Measurements from ENCODE around the gene DMRT3.

Gene DMRT3

DNA sequence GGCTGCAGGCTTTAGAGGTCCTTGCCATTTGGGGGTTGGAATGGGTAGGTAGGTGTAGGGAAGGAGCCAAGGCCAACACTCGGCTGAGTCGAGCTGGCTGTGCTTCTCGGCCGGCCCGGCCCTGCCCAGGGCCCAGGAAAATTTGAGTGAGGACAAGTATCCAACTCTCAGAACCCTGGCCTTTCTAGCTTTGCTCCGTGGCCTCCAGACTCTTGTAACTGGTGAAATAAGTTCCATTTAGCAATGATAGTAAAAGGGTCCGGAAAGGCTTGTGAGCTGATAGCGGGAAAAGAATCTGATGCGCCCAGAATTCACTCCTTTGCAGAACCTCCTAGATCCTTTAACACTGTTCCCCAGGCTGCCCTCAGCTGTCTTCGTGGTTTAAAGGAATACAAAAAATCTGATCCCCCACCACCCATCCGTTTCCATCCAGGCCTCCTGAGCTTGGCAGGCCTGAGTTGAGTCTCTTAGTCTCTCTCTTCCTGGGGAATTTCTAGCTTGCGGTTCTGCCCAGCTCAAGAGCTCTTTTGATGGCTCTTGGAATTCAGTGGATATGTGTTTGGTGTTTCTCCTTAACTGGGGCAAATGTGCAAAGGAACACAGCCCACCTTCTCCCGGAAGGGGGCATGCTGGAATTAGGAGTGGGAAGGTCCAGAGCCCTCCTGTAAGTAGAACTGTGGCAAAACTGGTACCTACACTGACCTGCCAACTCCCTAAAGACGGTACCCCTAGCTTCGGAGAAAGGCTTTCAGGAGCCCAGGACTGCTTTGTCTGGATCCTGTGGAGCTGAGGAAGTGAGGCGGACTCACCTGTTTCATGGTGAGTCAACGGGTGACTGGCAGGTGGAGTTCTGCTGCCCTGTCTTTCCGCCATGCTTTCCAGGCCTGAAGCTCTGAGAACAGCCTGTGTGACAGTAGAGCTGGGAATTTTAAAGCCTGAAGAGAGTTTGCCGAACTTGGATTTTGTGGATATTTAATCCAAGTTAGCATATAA lies 1.7 kb downstream of the DMRT3 start:
- TF ChIP-seq, protein P1, sequence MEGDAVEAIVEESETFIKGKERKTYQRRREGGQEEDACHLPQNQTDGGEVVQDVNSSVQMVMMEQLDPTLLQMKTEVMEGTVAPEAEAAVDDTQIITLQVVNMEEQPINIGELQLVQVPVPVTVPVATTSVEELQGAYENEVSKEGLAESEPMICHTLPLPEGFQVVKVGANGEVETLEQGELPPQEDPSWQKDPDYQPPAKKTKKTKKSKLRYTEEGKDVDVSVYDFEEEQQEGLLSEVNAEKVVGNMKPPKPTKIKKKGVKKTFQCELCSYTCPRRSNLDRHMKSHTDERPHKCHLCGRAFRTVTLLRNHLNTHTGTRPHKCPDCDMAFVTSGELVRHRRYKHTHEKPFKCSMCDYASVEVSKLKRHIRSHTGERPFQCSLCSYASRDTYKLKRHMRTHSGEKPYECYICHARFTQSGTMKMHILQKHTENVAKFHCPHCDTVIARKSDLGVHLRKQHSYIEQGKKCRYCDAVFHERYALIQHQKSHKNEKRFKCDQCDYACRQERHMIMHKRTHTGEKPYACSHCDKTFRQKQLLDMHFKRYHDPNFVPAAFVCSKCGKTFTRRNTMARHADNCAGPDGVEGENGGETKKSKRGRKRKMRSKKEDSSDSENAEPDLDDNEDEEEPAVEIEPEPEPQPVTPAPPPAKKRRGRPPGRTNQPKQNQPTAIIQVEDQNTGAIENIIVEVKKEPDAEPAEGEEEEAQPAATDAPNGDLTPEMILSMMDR (IDR thresholded peaks at IDR 0.05; ENCODE audit: low read depth, low read length) = no peak
- Histone ChIP-seq H3K36me3 (no peaks in the 10 kb centered on the region), H3K4me3 (ENCODE audit: low read depth, low read length) (no peak overlapping the region), H3K4me1 (no peaks in the 10 kb centered on the region), H3K9me3 (no peaks in the 10 kb centered on the region), H3K27me3 (peaks cover 83% of the 10 kb centered on the region)
- DNase-seq = no peak

DNA sequence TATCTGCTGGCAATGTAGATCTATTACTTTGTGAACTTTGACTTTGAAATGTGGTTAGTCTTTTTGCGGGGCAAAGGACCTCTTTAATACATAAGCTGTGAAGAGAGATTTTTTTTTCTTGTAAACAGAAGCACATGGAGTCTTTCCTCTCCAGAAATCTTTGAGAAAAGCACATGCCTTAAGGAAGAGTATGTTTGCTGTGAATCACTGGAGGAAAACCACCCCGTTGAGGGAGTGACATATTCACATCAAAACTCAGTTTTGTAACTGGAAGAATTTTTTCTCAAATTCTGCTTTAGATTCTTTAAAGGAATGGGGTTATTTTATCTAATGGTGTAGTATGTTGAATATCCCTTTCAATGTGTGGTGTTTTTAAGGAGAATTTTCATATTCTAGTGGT lies 3.5 kb downstream of the DMRT3 start:
- Histone ChIP-seq H3K27me3 (peaks cover 75% of the 10 kb centered on the region), H3K4me1 (no peaks in the 10 kb centered on the region), H3K4me3 (ENCODE audit: low read depth, low read length) (no peak overlapping the region), H3K9me3 (no peaks in the 10 kb centered on the region), H3K36me3 (no peaks in the 10 kb centered on the region)
- DNase-seq = no peak
- TF ChIP-seq, protein P1 (IDR thresholded peaks at IDR 0.05; ENCODE audit: low read depth, low read length) = no peak

DNA sequence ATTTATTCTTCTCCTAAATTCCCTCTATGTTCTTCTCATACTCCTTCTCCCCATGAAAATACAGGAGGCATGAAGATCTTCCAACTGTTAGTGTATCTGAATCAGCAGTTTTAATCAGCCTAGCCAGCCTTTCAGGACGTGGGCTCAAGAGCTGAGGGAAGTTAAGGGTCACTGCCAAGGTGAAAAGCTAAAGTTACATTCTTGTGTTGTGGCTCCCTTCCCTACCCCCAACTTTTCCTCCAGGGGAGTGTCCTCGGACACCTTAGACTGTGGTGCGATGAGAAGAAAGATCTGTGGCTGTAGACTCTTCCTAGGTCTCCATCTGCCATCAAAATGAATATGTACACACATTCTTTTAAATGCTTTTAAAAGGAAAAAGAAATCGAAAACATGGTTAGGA lies 4.2 kb downstream of the DMRT3 start:
- no peak overlapping the region for H3K4me3 ChIP-seq (ENCODE audit: low read depth, low read length)
- TF ChIP-seq, protein P1 (IDR thresholded peaks at IDR 0.05; ENCODE audit: low read depth, low read length) = no peak

DNA sequence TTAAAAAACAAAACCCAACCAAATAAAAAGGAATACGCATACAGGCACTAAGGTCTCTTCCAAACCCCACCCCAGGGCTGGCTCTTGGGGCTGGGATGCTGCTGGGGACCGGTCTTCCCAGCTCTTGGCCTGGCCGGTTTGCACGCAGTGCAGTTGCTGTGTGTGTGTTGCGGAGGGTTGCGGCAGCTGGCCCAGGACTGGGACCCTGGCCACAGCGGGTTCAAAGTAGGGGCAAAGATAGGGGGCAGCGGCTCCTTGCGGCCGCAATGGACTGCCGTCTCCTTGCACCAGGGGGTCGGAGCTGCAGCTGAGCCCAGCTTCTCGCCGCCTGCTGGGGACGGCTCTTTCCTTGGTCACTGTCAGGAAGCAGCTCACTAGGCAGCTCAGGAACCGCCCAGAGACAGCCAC lies 5.0 kb downstream of the DMRT3 start:
- Histone ChIP-seq H3K4me3 (ENCODE audit: low read depth, low read length) (no peak overlapping the region), H3K9me3 (no peaks in the 10 kb centered on the region), H3K27me3 (peaks cover 61% of the 10 kb centered on the region), H3K36me3 (no peaks in the 10 kb centered on the region), H3K4me1 (no peaks in the 10 kb centered on the region)
- no peak for DNase-seq
- TF ChIP-seq, protein P1 (IDR thresholded peaks at IDR 0.05; ENCODE audit: low read depth, low read length) = no peak

More for the DNA sequence above, 4.2 kb downstream of the DMRT3 start:
- no peaks in the 10 kb centered on the region for H3K9me3 ChIP-seq
- peaks cover 68% of the 10 kb centered on the region for H3K27me3 ChIP-seq
- no peaks in the 10 kb centered on the region for H3K4me1 ChIP-seq
- DNase-seq = no peak
- H3K36me3 ChIP-seq = no peaks in the 10 kb centered on the region

DNA sequence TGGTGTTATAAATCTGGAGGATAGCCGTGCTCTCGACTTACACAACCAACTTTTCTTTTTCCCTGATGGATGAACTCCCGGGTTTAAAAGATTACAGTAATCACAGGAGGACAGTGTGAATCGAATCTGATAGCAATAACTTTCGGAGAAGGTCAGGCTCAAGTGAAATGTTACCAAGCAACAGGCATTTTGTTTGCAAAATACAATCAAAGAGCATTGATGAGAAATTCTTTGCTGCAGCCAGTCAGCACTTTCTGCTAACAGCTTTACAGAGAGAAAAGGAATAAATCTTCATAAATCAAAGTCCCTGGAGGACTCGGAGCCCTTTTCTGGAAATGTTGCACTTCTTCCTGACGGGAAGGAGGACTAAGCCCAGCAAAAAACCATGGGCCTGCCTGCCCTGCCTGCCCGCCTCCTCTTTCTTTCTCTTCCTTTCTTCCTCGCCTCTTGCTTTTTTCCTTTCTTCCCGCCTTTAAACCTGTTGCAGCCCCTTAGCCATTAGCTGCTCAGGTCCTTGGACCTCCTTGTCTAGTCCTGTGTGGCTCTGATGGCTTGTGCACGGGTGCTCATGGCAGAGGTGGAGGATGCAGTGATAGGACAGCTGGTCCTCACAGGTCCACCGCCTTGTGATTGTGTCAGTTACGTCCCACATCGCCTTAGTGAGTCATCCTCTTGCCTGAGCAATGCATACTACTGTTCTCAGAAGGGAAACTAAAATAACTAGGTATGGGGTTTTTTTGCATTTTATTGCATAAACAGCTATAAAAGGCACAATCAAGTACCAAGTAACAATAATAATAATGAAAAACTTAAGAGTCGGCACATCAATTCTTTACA lies 6.2 kb downstream of the DMRT3 start:
- Histone ChIP-seq H3K27me3 (peaks cover 50% of the 10 kb centered on the region), H3K4me3 (ENCODE audit: low read depth, low read length) (no peak overlapping the region), H3K36me3 (no peaks in the 10 kb centered on the region), H3K9me3 (no peaks in the 10 kb centered on the region), H3K4me1 (no peaks in the 10 kb centered on the region)
- TF ChIP-seq, protein P1 (IDR thresholded peaks at IDR 0.05; ENCODE audit: low read depth, low read length) = no peak
- no peak for DNase-seq

Measured in BE2C (cell line).